ENCODE data around the gene GABRD. TPM values are rescaled to one million over a fixed set of nuclear protein-coding genes. Genes with fewer than 3 reads are reported as not detected.

GABRD gene
- total and polyA plus RNA-seq, 4 donors: 0.41 to 6.8 (median 1.8) TPM

- DNase-seq: no peak
- TF ChIP-seq CTCF (IDR thresholded peaks at IDR 0.05; ENCODE audit: control extremely low read depth, extremely low read depth): no peak
- Histone ChIP-seq H3K4me1 (ENCODE audit: control insufficient read depth in 5 of 5, insufficient read depth in 5 of 5, low read length in 5 of 5) (peaks cover 0 to 7% (median 0%) of the 10 kb centered on the region in 5 donors), H3K4me3 (no peak overlapping the region), H3K27ac (ENCODE audit: low read depth in 1 of 2, low read length in 1 of 2) (no peak overlapping the region), H3K9ac (ENCODE audit: insufficient read depth in 1 of 2, low read length in 2 of 2) (no peak overlapping the region), H3K36me3 (ENCODE audit: control insufficient read depth in 4 of 4, insufficient read depth in 4 of 4, low read length in 4 of 4) (no peaks in the 10 kb centered on the region), H3K9me3 (ENCODE audit: control insufficient read depth in 4 of 4, insufficient read depth in 3 of 4, low read length in 3 of 4) (peaks cover 0 to 2% (median 0%) of the 10 kb centered on the region in 4 donors), H3K27me3 (ENCODE audit: control insufficient read depth in 3 of 3, insufficient read depth in 3 of 3, low read length in 2 of 3) (peaks cover 0 to 27% (median 0%) of the 10 kb centered on the region in 3 donors)
- 79 to 84% methylated on average over 15 of the region's 15 CpGs for WGBS, 2 donors
- no peak for ATAC-seq (ENCODE audit: insufficient read depth, low FRiP score)
Measured at GRCh38 chr1:2014181-2014580, 5.0 kb upstream of the GABRD start.

GRCh38 chr1:2014741-2015735, 4.1 kb upstream of the GABRD start:
- DNase-seq (no peak), ATAC-seq (ENCODE audit: insufficient read depth, low FRiP score) (no peak)
- Histone ChIP-seq H3K4me3 (no peak overlapping the region), H3K9me3 (ENCODE audit: control insufficient read depth in 4 of 4, insufficient read depth in 3 of 4, low read length in 3 of 4) (peaks cover 0 to 2% (median 0%) of the 10 kb centered on the region in 4 donors), H3K4me1 (ENCODE audit: control insufficient read depth in 5 of 5, insufficient read depth in 5 of 5, low read length in 5 of 5) (peaks cover 0 to 12% (median 0%) of the 10 kb centered on the region in 5 donors), H3K27me3 (ENCODE audit: control insufficient read depth in 3 of 3, insufficient read depth in 3 of 3, low read length in 2 of 3) (peaks cover 0 to 31% (median 2%) of the 10 kb centered on the region in 3 donors), H3K9ac (ENCODE audit: insufficient read depth in 1 of 2, low read length in 2 of 2) (no peak overlapping the region), H3K27ac (ENCODE audit: low read depth in 1 of 2, low read length in 1 of 2) (no peak overlapping the region), H3K36me3 (ENCODE audit: control insufficient read depth in 4 of 4, insufficient read depth in 4 of 4, low read length in 4 of 4) (no peaks in the 10 kb centered on the region)
- WGBS, 2 donors: 52 to 59% methylated on average over 34 of the region's 34 CpGs
- TF ChIP-seq CTCF (IDR thresholded peaks at IDR 0.05; ENCODE audit: control extremely low read depth, extremely low read depth): no peak

- peaks cover 0 to 2% (median 0%) of the 10 kb centered on the region in 4 donors for H3K9me3 ChIP-seq (ENCODE audit: control insufficient read depth in 4 of 4, insufficient read depth in 3 of 4, low read length in 3 of 4)
- H3K4me3 ChIP-seq: no peak overlapping the region
- H3K9ac ChIP-seq (ENCODE audit: insufficient read depth in 1 of 2, low read length in 2 of 2): no peak overlapping the region
- no peak for TF ChIP-seq CTCF (IDR thresholded peaks at IDR 0.05; ENCODE audit: control extremely low read depth, extremely low read depth)
- peaks cover 3 to 41% (median 5%) of the 10 kb centered on the region in 3 donors for H3K27me3 ChIP-seq (ENCODE audit: control insufficient read depth in 3 of 3, insufficient read depth in 3 of 3, low read length in 2 of 3)
- WGBS, 2 donors: 80 to 85% methylated on average over 9 of the region's 9 CpGs
- no peaks in the 10 kb centered on the region for H3K36me3 ChIP-seq (ENCODE audit: control insufficient read depth in 4 of 4, insufficient read depth in 4 of 4, low read length in 4 of 4)
- ATAC-seq (ENCODE audit: insufficient read depth, low FRiP score) (no peak), DNase-seq (no peak)
- H3K4me1 ChIP-seq (ENCODE audit: control insufficient read depth in 5 of 5, insufficient read depth in 5 of 5, low read length in 5 of 5): peaks cover 0 to 18% (median 0%) of the 10 kb centered on the region in 5 donors
- H3K27ac ChIP-seq (ENCODE audit: low read depth in 1 of 2, low read length in 1 of 2): no peak overlapping the region
Measured at GRCh38 chr1:2016123-2016522, 3.0 kb upstream of the GABRD start.

All from lung (tissue), 12 donors.